ENCODE data around the gene GIMAP4. TPM values are rescaled to one million over a fixed set of nuclear protein-coding genes. Genes with fewer than 3 reads are reported as not detected.
"Not testable (repeated sequence)": the region's sequence is repeated elsewhere in the genome, so short reads cannot be mapped to it uniquely, and the experiment has no call there.

GIMAP4 gene
- total RNA-seq (10 to 100 TPM; 20.7 to 23.6 TPM), total RNA-seq (12.6 to 723 (median 240) reads per million in 172 experiments)
- 464 TPM for polyA plus RNA-seq (2013, experiment 1 of 2)
- polyA plus RNA-seq (2013, experiment 2 of 2), result 383 TPM

DNA sequence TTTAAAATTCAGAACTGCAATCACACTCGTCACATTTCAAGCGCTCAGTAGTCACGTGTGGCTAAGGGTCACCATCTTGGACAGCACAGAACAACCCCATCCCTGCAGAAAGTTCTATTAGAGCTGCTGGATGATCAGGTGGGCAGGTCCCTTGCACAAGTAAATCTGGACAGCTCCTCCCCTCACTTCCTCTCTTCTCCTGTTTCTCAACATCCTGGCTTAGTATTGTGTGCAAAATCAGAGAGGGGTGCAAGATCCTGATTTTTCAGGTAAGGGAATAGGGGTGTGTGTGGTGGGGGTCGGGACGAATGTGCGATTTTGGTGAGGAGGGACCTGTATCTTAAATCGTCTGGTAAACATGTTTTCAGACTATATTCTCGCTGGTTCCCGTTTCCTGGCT is at the start of gene GIMAP4:
Gene GIMAP4 (plus strand): TSS at position 222 of the 400 bp plus-strand sequence. CDS start 2,512 bp downstream, outside the sequence.
- Mint-ChIP-seq H3K36me3 (ENCODE audit: low read depth) (peaks cover 77% of the 10 kb centered on the region), H3K4me3 (peak within 1 kb of the TSS; percentile 98), H3K27me3 (no peaks in the 10 kb centered on the region), H3K9me3 (peaks cover 2% of the 10 kb centered on the region), H3K4me1 (ENCODE audit: low read depth) (peaks cover 84% of the 10 kb centered on the region), H3K27ac (peak within 1 kb of the TSS; percentile 88)
- ATAC-seq (ENCODE audit: poor library complexity) (peak; percentile 45), DNase-seq (peak in 10 of 14 experiments; percentile 27 to 71 (median 46))
- H3K27me3 ChIP-seq (ENCODE audit: control insufficient read depth in 1 of 2, insufficient read depth in 2 of 2, low read length in 2 of 2), result no peaks in the 10 kb centered on the region
- ChIA-PET POLR2A (interaction anchor here (0.6 to 9.9 kb wide), 39 partner anchors 8 to 188 kb away, joined by 3 to 164 read pairs (median 5); partner anchors contain the start of genes GIMAP1, GIMAP2, GIMAP5 and GIMAP6), CTCF (interaction anchor here (2.0 to 3.9 kb wide), 4 partner anchors 114 to 189 kb away, joined by 8 to 29 read pairs (median 16); partner anchors contain the start of gene GIMAP1)
- H3K27ac ChIP-seq (ENCODE audit: low read depth in 1 of 2, low read length in 2 of 2), result peak within 1 kb of the TSS; percentile 60 to 81
- TF ChIP-seq, protein P1, sequence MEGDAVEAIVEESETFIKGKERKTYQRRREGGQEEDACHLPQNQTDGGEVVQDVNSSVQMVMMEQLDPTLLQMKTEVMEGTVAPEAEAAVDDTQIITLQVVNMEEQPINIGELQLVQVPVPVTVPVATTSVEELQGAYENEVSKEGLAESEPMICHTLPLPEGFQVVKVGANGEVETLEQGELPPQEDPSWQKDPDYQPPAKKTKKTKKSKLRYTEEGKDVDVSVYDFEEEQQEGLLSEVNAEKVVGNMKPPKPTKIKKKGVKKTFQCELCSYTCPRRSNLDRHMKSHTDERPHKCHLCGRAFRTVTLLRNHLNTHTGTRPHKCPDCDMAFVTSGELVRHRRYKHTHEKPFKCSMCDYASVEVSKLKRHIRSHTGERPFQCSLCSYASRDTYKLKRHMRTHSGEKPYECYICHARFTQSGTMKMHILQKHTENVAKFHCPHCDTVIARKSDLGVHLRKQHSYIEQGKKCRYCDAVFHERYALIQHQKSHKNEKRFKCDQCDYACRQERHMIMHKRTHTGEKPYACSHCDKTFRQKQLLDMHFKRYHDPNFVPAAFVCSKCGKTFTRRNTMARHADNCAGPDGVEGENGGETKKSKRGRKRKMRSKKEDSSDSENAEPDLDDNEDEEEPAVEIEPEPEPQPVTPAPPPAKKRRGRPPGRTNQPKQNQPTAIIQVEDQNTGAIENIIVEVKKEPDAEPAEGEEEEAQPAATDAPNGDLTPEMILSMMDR (IDR thresholded peaks at IDR 0.05), result no peak
- peaks cover 68% of the 10 kb centered on the region for H3K4me1 ChIP-seq (ENCODE audit: insufficient read depth, low read length)
- H3K36me3 ChIP-seq (ENCODE audit: insufficient read depth, low read length), result peaks cover 26% of the 10 kb centered on the region
- H3K9me3 ChIP-seq (ENCODE audit: control insufficient read depth in 1 of 2, insufficient read depth in 1 of 2, low read length in 2 of 2), result peaks cover 20 to 28% of the 10 kb centered on the region in 2 experiments
- intact Hi-C loops (cut with DNase I, micrococcal nuclease), result loop anchor here (2.0 to 5.0 kb wide), 4 partner anchors 48 to 170 kb away; partner anchors contain the start of genes GIMAP2 (in 1 of the 2), GIMAP5 (in 1 of the 2) and GIMAP6 (in 1 of the 2)
- H3K4me3 ChIP-seq (ENCODE audit: low read length), result peak within 1 kb of the TSS; percentile 72

DNA sequence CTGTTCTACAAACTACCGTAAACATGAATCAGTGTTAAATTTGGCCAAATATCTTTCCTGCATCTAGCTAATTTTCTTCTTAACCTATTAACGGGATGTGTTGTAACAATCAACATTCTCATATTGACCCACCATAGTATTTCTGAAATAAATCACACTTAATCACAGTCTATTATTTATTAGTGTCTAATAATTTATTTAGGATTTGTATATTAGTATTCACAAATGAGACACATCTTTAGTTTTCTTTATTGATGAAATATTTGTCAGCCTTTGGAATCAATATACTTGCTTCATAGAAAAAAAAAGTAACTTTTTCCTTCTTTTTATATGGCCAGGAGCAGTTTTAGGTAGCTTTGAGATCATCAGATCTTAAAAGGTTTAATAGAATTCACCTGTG is 47.9 kb upstream of the GIMAP4 start:
- H3K4me1 Mint-ChIP-seq (ENCODE audit: low read depth), result peaks cover 37% of the 10 kb centered on the region
- peaks cover 6% of the 10 kb centered on the region for H3K9me3 Mint-ChIP-seq
- intact Hi-C loops (cut with DNase I, micrococcal nuclease), result loop anchor here (2.0 to 5.0 kb wide), 6 partner anchors 17 to 218 kb away; partner anchors contain the start of genes GIMAP4 (in 1 of the 2), GIMAP5 (in 1 of the 2) and GIMAP6 (in 1 of the 2)
- TF ChIP-seq, protein P1 (IDR thresholded peaks at IDR 0.05), result no peak
- DNase-seq (no peak), ATAC-seq (ENCODE audit: poor library complexity) (no peak)
- Histone ChIP-seq H3K9me3 (ENCODE audit: control insufficient read depth in 1 of 2, insufficient read depth in 1 of 2, low read length in 2 of 2) (peaks cover 11 to 12% of the 10 kb centered on the region in 2 experiments), H3K36me3 (ENCODE audit: insufficient read depth, low read length) (peaks cover 34% of the 10 kb centered on the region), H3K27ac (ENCODE audit: low read depth in 1 of 2, low read length in 2 of 2) (peak overlapping the region; percentile 59 to 60), H3K4me3 (ENCODE audit: low read length) (peak overlapping the region; percentile 79), H3K27me3 (ENCODE audit: control insufficient read depth in 1 of 2, insufficient read depth in 2 of 2, low read length in 2 of 2) (no peaks in the 10 kb centered on the region), H3K4me1 (ENCODE audit: insufficient read depth, low read length) (peaks cover 12% of the 10 kb centered on the region)
- H3K27me3 Mint-ChIP-seq, result no peaks in the 10 kb centered on the region
- peak overlapping the region; percentile 93 for H3K27ac Mint-ChIP-seq
- H3K36me3 Mint-ChIP-seq (ENCODE audit: low read depth), result peaks cover 99% of the 10 kb centered on the region
- CTCF ChIA-PET, result interaction anchor here (0.7 to 3.9 kb wide), 5 partner anchors 35 to 213 kb away, joined by 3 to 20 read pairs (median 3); no protein-coding TSS in a partner anchor
- H3K4me3 Mint-ChIP-seq, result peak overlapping the region; percentile 100
- POLR2A ChIA-PET, result interaction anchor here (0.6 to 12.2 kb wide), 21 partner anchors 8 to 236 kb away, joined by 3 to 499 read pairs (median 12); partner anchors contain the start of genes GIMAP1, GIMAP2, GIMAP4 and GIMAP5

DNA sequence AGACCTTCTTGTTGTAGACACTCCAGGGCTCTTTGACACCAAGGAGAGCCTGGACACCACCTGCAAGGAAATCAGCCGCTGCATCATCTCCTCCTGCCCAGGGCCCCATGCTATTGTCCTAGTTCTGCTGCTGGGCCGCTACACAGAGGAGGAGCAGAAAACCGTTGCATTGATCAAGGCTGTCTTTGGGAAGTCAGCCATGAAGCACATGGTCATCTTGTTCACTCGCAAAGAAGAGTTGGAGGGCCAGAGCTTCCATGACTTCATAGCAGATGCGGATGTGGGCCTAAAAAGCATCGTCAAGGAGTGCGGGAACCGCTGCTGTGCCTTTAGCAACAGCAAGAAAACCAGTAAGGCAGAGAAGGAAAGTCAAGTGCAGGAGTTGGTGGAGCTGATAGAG is 47.0 kb upstream of the GIMAP4 start:
- Mint-ChIP-seq H3K27me3 (no peaks in the 10 kb centered on the region), H3K27ac (peak overlapping the region; percentile 93), H3K4me1 (ENCODE audit: low read depth) (peaks cover 36% of the 10 kb centered on the region), H3K9me3 (peaks cover 6% of the 10 kb centered on the region), H3K36me3 (ENCODE audit: low read depth) (peaks cover 99% of the 10 kb centered on the region), H3K4me3 (peak overlapping the region; percentile 100)
- TF ChIP-seq, protein P1 (IDR thresholded peaks at IDR 0.05), result no peak
- intact Hi-C loops (cut with DNase I, micrococcal nuclease), result loop anchor here in 1 of 2 experiments (2.0 kb wide), 1 partner anchor 217 kb away; the partner anchor contains the start of gene GIMAP5
- Histone ChIP-seq H3K27ac (ENCODE audit: low read depth in 1 of 2, low read length in 2 of 2) (peak overlapping the region; percentile 59 to 60), H3K36me3 (ENCODE audit: insufficient read depth, low read length) (peaks cover 34% of the 10 kb centered on the region), H3K9me3 (ENCODE audit: control insufficient read depth in 1 of 2, insufficient read depth in 1 of 2, low read length in 2 of 2) (peaks cover 12 to 19% of the 10 kb centered on the region in 2 experiments), H3K27me3 (ENCODE audit: control insufficient read depth in 1 of 2, insufficient read depth in 2 of 2, low read length in 2 of 2) (no peaks in the 10 kb centered on the region), H3K4me1 (ENCODE audit: insufficient read depth, low read length) (peaks cover 12% of the 10 kb centered on the region), H3K4me3 (ENCODE audit: low read length) (peak overlapping the region; percentile 79)
- ATAC-seq (ENCODE audit: poor library complexity) (peak; percentile 33), DNase-seq (peak in 9 of 14 experiments; percentile 23 to 59 (median 47))
- ChIA-PET POLR2A (interaction anchor here (0.9 to 12.2 kb wide), 22 partner anchors 9 to 235 kb away, joined by 3 to 499 read pairs (median 12); partner anchors contain the start of genes GIMAP1, GIMAP2, GIMAP4 and GIMAP5), CTCF (interaction anchor here (1.7 to 3.9 kb wide), 2 partner anchors 48 to 71 kb away, joined by 7 to 20 read pairs; no protein-coding TSS in a partner anchor)

DNA sequence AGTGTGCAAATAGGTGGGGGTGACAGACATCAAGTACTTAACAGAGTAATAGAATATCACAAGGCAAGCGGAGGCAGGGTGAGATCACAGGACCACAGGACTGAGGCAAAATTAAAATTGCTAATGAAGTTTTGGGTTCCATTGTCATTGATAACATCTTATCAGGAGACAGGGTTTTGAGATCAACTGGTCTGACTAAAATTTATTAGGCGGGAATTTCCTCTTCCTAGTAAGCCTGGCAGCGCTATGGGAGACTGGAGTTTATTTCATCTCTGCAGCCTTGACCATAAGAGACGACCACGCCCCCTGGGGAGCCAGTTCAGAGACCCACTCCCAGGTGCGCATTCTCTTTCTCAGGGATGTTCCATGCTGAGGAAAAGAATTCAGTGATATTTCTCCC is 44.3 kb upstream of the GIMAP4 start:
- ATAC-seq (ENCODE audit: poor library complexity); H3K27ac ChIP-seq (ENCODE audit: low read depth in 1 of 2, low read length in 2 of 2); H3K4me3 ChIP-seq (ENCODE audit: low read length); intact Hi-C loops (cut with DNase I, micrococcal nuclease); H3K27me3 ChIP-seq (ENCODE audit: control insufficient read depth in 1 of 2, insufficient read depth in 2 of 2, low read length in 2 of 2); DNase-seq; H3K27me3 Mint-ChIP-seq; CTCF ChIA-PET: not testable (repeated sequence)
- peaks cover 98% of the 10 kb centered on the region for H3K36me3 Mint-ChIP-seq (ENCODE audit: low read depth)
- peaks cover 53% of the 10 kb centered on the region for H3K4me1 Mint-ChIP-seq (ENCODE audit: low read depth)
- H3K27ac Mint-ChIP-seq, result peak overlapping the region; percentile 93
- POLR2A ChIA-PET, result interaction anchor here (10.2 kb wide), 1 partner anchor 46 kb away, joined by 164 read pairs; the partner anchor contains the start of gene GIMAP4
- peaks cover 12% of the 10 kb centered on the region for H3K4me1 ChIP-seq (ENCODE audit: insufficient read depth, low read length)
- H3K9me3 ChIP-seq (ENCODE audit: control insufficient read depth in 1 of 2, insufficient read depth in 1 of 2, low read length in 2 of 2), result peaks cover 12 to 34% of the 10 kb centered on the region in 2 experiments
- peaks cover 28% of the 10 kb centered on the region for H3K36me3 ChIP-seq (ENCODE audit: insufficient read depth, low read length)
- peak overlapping the region; percentile 43 for H3K4me3 Mint-ChIP-seq
- H3K9me3 Mint-ChIP-seq, result peaks cover 18% of the 10 kb centered on the region

Data from CD4-positive, alpha-beta T cell (primary cell).